OCI-LY1 (cell line): ENCODE results near the gene ZEB1.

Experiments
- EZH2 ChIP-seq: fragments of 200-600 bp; sonication (generic), shearing (Covaris generic); IDR thresholded peaks from 2 replicates; pipeline ENCODE4 v1.8.0; 2017; ENCODE audit warnings: borderline replicate concordance, mixed run types, mild to moderate bottlenecking, antibody characterized with exemption, low read length, moderate library complexity, mixed read lengths
- TF ChIP-seq, protein P1 (sequence below): fragments of 200-600 bp; sonication (generic), shearing (Covaris generic); IDR thresholded peaks from 2 replicates; pipeline ENCODE4 v1.5.1; 2017; ENCODE audit warnings: mild to moderate bottlenecking, antibody characterized with exemption, low read length, moderate library complexity, mixed read lengths

DNA sequence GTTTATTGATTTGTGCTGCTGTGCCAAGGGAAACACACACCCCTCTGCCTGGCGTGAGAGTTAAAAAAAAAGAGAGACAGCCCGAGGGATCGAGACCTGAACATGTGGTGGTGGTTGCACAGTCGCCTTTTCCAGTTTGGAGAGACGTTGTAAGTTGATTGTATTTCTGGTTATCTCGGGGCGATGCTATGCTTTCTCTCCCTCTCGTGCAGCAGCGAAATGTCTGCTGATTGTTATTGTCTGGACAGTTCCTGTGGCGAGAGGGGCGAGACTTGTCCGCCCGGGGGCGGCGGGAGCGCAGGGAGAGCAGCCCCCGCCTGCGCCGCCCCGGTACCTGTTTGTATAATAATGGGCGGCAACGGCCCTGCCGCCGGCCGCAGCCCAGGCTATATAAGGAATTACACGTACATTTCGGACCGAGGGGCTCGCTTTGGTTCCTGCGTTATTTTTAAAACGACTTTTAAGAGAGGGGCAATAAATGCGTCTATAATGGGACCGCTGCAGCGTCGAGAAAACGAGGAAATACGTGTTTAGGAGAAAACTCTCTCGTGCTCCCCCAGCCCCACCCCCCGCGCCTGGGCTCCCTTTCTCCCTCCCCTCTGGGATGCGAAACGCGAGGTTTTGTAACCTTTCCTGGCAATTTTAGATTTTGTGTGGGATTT lies 1.7 kb downstream of the ZEB1 start:
- TF ChIP-seq, protein P1, sequence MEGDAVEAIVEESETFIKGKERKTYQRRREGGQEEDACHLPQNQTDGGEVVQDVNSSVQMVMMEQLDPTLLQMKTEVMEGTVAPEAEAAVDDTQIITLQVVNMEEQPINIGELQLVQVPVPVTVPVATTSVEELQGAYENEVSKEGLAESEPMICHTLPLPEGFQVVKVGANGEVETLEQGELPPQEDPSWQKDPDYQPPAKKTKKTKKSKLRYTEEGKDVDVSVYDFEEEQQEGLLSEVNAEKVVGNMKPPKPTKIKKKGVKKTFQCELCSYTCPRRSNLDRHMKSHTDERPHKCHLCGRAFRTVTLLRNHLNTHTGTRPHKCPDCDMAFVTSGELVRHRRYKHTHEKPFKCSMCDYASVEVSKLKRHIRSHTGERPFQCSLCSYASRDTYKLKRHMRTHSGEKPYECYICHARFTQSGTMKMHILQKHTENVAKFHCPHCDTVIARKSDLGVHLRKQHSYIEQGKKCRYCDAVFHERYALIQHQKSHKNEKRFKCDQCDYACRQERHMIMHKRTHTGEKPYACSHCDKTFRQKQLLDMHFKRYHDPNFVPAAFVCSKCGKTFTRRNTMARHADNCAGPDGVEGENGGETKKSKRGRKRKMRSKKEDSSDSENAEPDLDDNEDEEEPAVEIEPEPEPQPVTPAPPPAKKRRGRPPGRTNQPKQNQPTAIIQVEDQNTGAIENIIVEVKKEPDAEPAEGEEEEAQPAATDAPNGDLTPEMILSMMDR = no peak
- TF ChIP-seq EZH2 = no peak
